AG04450 (cell line): ENCODE measurements around the gene SOCS2. TPM values are rescaled to one million over a fixed set of nuclear protein-coding genes. Genes with fewer than 3 reads are reported as not detected.
A peak's percentile ranks its signal among the peaks of the same experiment; 100 is the strongest.

Source experiments
- CTCF ChIA-PET: fragments of 300-600, 350-600 bp; formaldehyde crosslinking; extraction: SDS; loops from one replicate; lab custom pipeline; 2022; ENCODE audit warnings: antibody characterized with exemption, inconsistent platforms; lab: Charles Lee
- POLR2A ChIA-PET: fragments of 350-600 bp; formaldehyde crosslinking; extraction: SDS; loops from one replicate; lab custom pipeline; 2021; ENCODE audit warnings: antibody characterized with exemption, inconsistent platforms; lab: Yijun Ruan, JAX
- DNase-seq: peaks from one replicate; pipeline ENCODE4 v3.0.0-alpha.2; 2011; ENCODE audit warnings: low read depth, low spot score
- H3K27ac ChIP-seq: one replicate; pipeline ENCODE4 v1.5.1; 2012; ENCODE audit warnings: low read depth, low read length, control low read depth
- H3K27me3 ChIP-seq: one replicate; pipeline ENCODE4 v1.6.0; 2012; ENCODE audit warnings: low read length; ENCODE audit not compliant: control insufficient read depth, insufficient read depth
- H3K4me3 ChIP-seq: 2 replicates; pipeline ENCODE4 v1.5.1; 2011; ENCODE audit warnings: mild to moderate bottlenecking, low read depth, low read length, control low read depth
- H3K9me3 ChIP-seq: 2 replicates; pipeline ENCODE4 v1.5.1; 2012; ENCODE audit warnings: low read length; ENCODE audit not compliant: control insufficient read depth, insufficient read depth
- CTCF ChIP-seq: IDR thresholded peaks from 2 replicates; pipeline ENCODE4 v1.5.1; 2011; ENCODE audit warnings: low read depth, low read length, control low read depth, inconsistent platforms
- polyA plus RNA-seq: library from polyadenylated mRNA; depleted of rRNA; stranded (reverse); fragments of >200 nt; gene quantifications from 2 replicates; pipeline ENCODE4 v1.2.3, GENCODE V29; 2011

Gene SOCS2
- polyA plus RNA-seq, 1 experiment: 17.6 TPM

- POLR2A ChIA-PET: no interaction called here
These were observed 6.7 kb upstream of the SOCS2 start for GRCh38 chr12:93565760-93566159.

GRCh38 chr12:93567174-93567573 lies 5.3 kb upstream of the SOCS2 start:
- Histone ChIP-seq H3K4me3 (no peak overlapping the region), H3K9me3 (no peaks in the 10 kb centered on the region; the same call in 1 of the 2 replicates), H3K27me3 (no peaks in the 10 kb centered on the region), H3K27ac (no peak overlapping the region)
- TF ChIP-seq CTCF: no peak
- CTCF ChIA-PET: interaction anchor here (0.9 to 7.4 kb wide), 5 partner anchors 40 to 535 kb away, joined by 3 to 168 read pairs (median 5); no protein-coding TSS in a partner anchor
- POLR2A ChIA-PET: interaction anchor here (0.6 kb wide), 1 partner anchor 508 kb away, joined by 4 read pairs; no protein-coding TSS in a partner anchor
- no peak for DNase-seq

More at GRCh38 chr12:93565760-93566159, 6.7 kb upstream of the SOCS2 start:
- Histone ChIP-seq H3K27me3 (no peaks in the 10 kb centered on the region), H3K4me3 (no peak overlapping the region), H3K9me3 (no peaks in the 10 kb centered on the region; the same call in 1 of the 2 replicates), H3K27ac (no peak overlapping the region)
- DNase-seq: no peak
- CTCF ChIA-PET: interaction anchor here (2.8 to 7.4 kb wide), 2 partner anchors 64 to 536 kb away, joined by 17 to 168 read pairs; no protein-coding TSS in a partner anchor
- TF ChIP-seq CTCF: no peak

GRCh38 chr12:93568091-93568490 lies 4.4 kb upstream of the SOCS2 start:
- no peaks in the 10 kb centered on the region for H3K27me3 ChIP-seq
- no peak overlapping the region for H3K27ac ChIP-seq
- POLR2A ChIA-PET: no interaction called here
- TF ChIP-seq CTCF: no peak
- CTCF ChIA-PET: interaction anchor here (0.9 to 7.4 kb wide), 4 partner anchors 41 to 534 kb away, joined by 3 to 168 read pairs (median 24); no protein-coding TSS in a partner anchor
- DNase-seq: no peak
- H3K4me3 ChIP-seq: no peak overlapping the region
- H3K9me3 ChIP-seq: no peaks in the 10 kb centered on the region; the same call in 1 of the 2 replicates

GRCh38 chr12:93569301-93569655 lies 3.2 kb upstream of the SOCS2 start:
- CTCF ChIA-PET: interaction anchor here (0.6 to 7.4 kb wide), 42 partner anchors 11 to 650 kb away, joined by 3 to 168 read pairs (median 4); no protein-coding TSS in a partner anchor
- DNase-seq: no peak
- no peaks in the 10 kb centered on the region for H3K27me3 ChIP-seq
- H3K9me3 ChIP-seq: no peaks in the 10 kb centered on the region; the same call in 1 of the 2 replicates
- H3K4me3 ChIP-seq: peak overlapping the region; percentile 77
- POLR2A ChIA-PET: interaction anchor here (0.7 to 2.0 kb wide), 2 partner anchors 132 to 531 kb away, joined by 3 to 7 read pairs; no protein-coding TSS in a partner anchor
- no peak overlapping the region for H3K27ac ChIP-seq
- TF ChIP-seq CTCF: no peak
